Activated CD4-positive, alpha-beta T cell treated with anti-CD3 and anti-CD28 coated beads, Interleukin-10, Interleukin-2, amounts not matched to agents 100 ng/mL and 50 ng/mL, durations not matched to agents 16 hours and 8 hours (primary cell): ENCODE measurements around the gene TNFAIP1.

Experiments
- DNase-seq: peaks from one replicate; pipeline ENCODE4 v3.0.0-alpha.2; 2020

The TNFAIP1 gene

DNA sequence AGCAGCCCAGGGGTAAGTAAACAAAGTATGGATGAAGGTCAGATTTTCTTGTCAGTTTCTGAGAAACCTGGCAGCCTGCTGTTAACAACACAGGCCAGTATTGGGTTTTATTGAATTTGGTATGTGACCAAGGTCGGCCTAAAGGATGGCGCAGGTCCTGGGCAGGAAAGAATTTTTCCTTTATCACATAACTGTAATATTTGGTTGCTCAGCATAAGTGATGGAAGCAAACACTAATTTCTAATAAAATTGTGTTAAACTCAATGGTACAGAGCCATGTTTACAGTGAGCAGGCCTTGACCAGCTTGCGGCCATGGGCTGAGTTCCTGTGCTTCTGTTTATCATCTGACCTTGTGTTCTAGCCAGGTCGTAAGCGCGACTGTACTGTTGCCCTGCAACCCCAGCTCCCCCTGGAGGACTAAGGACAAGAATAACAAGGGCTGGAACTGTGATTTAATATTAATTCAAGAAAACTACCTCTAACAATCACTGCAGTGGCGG lies 11.2 kb downstream of the TNFAIP1 start:
- no peak for DNase-seq

DNA sequence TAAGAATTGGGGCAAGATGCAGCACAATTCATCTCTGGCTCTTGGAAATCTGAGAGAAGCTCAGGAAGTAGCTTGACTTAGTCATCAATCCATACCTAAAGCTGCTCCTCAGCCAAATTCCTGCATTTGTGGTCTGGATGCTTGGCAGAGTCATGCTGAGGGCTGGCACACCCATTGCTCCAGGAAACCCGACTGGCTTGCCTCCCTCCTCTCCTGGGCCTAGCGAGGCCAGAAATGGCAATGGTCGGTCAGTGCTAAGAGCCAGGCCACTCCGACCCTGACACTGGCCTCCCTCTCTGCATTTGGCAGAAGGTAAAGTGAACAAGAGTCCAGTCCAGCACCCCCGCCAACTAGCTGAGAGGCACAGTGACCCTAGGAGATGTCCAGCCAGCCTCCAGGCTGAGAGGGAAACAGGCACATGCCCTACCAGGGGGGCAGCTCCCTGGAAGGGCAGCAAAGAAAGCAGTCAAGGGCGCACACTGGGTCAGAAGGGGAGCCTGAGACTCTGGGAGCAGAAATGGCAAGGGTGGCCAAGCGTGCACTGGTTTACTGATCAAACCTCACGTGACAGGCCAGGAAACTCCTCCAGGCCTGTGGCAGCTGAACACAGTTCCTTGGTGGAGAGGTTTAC lies 11.8 kb downstream of the TNFAIP1 start:
- no peak for DNase-seq

DNA sequence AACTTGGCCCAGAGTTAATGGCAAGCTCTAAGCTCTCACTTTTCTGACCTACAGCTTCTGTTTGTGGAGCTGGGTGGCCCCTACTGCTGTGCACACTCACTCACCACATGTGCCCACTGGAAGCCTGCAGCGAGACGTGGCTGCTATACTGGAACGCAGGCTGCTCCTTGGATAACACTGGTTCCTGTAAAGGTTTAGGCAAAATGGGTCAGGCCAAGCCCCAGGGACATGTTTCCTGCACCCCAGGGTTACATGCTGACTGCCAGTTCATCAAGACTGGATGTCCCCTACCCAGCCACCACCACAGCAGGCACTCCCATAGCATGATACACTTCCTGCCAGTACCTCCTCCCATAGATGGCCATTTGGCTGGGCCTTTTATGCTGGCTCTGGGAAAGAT lies 13.4 kb downstream of the TNFAIP1 start:
- DNase-seq, result no peak

DNA sequence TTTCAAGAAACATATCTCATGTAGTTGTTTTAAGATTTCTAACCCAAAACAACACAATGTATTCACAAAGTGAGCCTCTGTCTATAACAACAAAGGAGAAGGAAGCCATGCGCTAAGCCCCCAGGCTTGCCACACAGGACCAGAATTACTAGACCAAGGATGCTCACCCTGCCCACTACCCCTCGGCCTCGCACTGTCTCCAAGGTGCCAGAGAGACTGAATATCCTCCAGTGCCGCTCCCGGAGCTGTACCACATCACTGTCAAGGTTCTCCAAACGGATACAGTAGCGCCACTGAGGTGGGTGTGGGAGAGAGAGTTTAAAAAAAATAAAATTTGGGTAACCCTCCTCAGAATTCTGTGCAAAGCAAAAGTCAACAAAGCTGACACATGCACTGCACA lies 14.7 kb downstream of the TNFAIP1 start:
- DNase-seq, result no peak

DNA sequence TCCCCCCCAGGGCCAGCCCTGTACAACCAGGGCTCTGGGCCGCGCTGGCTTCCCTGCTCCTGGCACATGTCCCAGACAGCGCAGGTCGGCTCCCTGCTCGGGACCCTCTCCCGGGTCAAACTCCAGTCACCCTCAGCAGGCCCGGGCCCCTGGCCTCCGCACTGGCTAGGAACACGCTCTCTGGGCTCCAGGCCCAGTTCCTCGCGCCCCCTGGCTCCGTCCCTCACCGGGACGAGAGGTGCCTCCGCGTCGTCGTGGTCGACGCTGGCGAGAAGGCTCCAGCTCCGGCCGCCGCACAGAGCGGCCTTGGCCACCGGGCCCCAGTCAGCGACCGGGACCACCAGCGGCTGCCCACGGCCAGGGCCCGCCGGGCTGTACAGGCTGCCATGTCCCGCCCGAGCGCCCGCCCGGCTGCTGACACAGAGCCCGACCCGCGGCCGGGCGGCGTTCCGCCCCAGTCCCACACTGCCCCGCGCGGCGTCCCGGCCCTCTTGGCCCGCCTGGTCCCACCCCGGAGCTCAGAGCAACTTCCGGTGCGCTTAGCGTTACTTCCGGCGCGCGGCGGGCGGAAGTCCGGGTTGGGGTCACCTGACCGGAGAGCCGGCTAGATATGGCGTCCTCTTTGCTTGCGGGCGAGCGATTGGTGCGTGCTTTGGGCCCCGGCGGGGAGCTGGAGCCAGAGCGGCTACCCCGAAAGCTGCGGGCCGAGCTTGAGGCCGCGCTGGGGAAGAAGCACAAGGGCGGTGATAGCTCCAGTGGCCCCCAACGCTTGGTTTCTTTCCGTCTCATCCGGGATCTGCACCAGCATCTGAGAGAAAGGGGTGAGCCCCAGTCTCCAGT lies 21.7 kb downstream of the TNFAIP1 start, which contains the start of gene POLDIP2:
POLDIP2 (minus strand) TSS at position 467 of the 840 bp plus-strand sequence; CDS start at position 388, 79 bp downstream.
- peak; percentile 98 for DNase-seq

DNA sequence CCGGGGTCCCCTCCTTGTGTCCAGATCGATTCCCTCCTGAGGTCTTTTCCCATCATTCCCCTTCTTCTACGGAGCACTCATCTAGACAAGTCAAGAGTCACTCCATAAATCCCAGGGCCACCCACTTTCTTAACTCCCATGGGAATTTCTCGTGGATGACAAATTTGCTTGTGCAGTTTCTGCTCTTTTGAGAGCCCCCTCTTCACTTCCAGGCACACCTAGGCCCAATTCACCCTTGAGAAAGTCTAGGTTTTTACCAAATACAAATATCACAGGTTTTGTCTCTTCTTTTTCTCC lies 22.3 kb downstream of the TNFAIP1 start:
- DNase-seq, result no peak

DNA sequence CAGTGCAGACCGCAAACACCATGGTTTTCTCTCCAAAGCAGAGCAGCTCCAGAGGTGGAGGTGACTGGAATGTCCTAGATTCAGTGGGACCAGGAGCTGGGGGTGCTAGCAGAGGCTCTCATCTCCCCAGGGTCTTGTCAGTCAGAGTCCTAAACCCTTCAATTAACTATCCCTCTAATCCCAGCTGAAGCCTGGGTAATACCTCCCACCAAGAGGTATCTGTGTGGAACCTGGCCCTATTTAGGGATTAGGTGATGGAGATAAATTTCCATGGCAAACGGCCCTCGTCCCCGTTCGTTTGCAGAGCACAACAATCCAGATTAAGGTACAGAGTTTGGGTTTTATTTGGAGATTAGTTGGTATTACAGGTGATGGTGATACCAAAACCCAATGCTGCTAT lies 27.6 kb downstream of the TNFAIP1 start:
- DNase-seq, result no peak

DNA sequence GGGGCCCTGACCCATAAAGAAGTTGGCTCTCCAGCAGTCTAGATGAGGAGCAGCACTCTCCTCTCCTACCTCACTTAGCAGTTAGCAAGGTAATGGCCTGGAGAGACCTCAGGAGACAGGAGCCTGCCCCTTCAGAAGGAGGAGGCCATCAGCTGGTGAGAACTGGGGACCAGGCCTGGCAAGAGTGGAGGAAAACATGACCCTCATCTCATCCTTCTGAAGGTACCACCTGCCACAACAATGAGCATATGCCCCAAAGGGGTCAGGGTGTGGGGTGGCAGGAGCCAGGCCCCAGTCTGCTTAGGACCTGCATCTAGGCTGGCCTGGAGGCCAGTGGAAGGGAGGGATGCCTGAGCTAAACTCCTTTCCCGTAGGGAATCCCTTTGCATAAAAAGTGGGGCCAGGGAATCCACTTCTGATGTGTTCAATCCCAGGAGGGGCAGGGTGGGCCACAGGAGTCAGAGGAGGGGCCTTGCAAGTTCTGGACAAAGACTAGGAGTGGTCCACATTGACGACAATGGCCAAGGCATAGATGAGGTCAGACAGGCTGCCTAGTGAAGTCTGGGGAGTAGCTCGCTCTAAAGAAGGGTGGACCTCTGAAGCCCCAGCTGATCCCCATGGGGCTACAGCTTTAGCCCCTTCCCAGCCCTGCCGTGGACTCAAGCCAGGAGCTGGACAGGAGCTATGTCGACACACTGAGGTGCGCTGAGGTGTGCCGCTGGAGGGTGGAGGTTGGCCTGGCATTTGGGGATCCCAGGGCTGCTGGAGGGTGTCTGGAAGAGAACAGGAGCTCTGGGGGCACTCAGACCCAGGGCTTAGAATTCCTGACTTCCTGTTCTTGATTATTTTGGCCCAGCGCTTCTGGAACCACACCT lies 28.5 kb downstream of the TNFAIP1 start:
- DNase-seq, result no peak

DNA sequence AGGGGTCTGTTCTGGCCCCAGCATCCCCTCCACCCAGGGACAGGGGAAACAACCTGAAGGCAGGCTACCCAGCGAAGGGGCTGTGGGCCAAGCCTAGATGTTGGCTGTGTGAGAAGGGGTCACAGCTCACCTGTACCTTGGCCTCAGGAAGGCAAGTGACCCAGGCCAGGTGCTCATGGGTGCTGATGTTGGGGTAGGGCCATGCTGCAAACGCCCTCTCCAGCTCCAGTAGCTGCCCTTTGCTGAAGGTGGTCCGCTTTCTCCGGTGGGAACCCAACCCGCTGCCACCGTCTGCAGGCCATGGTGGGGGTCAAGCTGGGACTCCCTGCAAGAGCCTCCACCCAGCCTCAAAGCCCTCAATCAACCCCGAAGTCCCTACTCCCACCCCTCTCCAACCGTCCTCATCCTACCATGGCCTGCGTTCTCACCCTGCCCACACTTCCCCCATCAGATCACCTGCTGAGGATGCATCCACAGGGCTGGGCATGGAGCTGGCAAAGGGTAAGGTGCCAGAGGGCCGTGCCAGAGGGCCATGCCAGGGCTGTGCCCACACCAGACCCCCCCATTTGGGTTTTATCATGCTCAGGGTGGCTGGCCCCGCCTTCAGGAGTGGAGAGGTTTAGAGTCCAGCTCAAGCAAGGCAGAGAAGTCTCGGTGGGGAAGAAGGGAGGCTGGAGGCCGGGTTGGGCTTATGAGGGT lies 29.3 kb downstream of the TNFAIP1 start, which contains the start of gene SEBOX:
SEBOX (minus strand) TSS at position 535 of the 699 bp plus-strand sequence; CDS start at position 487, 48 bp downstream.
- DNase-seq, result no peak

DNA sequence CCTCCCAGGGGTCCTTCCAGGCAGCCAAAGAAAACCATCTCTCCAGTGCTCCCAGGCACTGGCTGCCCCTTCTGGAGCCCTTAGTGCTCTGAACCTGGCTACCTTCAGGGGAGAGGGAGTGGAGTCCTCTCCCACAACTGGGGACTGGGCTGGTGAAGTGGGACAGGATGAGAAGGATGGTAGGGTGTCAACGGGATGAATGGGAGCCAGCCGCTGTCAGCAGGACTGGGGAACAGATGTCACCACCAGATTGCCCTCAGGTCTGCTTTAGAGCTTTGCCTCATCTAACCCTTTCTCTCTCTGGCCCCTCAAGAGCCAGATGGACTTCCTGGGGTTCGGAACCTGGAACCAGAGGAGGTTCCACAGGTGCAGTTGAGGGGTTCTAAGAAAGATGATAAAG lies 29.9 kb downstream of the TNFAIP1 start:
- no peak for DNase-seq

DNA sequence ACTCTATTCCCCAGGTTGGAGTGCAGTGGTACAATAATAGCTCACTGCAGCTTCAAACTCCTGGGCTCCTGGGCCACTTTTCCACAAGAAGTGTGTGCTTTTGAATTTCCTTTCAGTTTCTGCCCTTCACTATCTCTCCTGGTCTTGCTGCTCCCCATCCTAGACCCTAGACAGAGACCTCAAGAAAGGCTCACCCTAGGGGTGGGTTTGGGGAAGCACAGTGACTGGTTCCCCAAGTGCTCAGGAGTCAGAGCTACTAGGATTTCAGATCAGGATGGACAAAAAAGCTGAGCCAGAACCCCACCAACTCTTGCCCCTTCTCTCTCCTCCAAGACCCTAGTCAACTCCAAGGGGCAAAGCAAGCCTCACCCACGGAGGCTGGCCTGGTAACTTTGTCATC lies 31.0 kb downstream of the TNFAIP1 start:
- DNase-seq, result no peak

DNA sequence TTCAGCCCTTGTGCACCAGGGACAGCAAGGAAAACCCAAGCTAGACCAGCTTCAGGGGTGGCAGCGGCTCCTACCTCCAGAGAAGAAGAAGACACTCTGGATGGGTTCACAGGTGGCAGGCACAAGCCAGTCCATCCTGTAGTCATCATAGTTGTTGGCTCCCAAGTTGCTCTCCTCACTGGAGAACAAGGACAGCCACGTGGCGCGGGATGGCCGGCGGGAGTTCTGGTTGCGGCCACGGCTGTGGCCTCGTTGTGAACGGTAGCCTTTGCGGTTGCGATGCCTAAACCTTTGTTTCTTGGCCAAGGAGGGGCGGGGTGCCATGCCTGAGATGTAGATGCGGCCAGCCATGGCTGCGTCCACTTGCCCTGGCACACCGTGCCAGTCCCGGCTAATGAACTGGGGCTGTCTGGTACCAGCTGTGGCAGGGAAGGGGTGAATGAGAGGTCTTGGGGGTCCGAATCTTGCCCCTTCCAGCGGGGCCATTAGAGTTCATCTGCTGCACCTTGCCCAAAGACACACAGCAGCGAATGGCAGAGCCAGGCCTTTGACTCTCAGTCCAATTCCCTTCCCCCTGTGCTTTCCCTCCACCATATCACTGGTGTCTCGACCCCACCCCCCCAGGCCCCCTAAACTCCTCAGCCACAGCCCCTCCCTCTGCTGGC lies 32.2 kb downstream of the TNFAIP1 start:
- no peak for DNase-seq

DNA sequence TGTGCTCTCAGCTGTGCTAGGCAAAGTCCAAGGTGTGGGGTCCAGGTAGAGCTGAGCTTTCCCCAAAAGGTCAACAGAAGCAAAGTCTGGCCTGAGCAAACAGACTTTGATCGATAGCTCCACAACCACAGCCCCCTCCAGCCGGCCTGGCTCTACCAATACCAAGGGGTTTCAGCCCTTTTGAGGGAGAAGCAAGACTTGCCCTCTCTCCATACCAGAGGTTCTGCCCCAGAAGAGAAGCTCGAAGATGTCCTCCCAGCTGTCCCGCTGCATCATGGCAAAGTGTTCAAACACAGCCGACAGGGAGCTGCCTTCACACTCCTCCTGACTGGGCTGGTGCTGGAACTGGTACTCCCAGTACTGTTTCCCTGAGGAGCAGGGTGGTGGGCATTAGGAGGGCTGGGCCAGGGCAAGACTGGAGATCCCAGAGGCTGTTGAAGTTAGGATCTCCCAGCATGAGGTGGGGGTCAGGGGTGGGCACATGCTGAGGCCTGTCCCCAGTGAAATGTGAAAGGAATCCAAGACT lies 32.8 kb downstream of the TNFAIP1 start:
- DNase-seq, result no peak

DNA sequence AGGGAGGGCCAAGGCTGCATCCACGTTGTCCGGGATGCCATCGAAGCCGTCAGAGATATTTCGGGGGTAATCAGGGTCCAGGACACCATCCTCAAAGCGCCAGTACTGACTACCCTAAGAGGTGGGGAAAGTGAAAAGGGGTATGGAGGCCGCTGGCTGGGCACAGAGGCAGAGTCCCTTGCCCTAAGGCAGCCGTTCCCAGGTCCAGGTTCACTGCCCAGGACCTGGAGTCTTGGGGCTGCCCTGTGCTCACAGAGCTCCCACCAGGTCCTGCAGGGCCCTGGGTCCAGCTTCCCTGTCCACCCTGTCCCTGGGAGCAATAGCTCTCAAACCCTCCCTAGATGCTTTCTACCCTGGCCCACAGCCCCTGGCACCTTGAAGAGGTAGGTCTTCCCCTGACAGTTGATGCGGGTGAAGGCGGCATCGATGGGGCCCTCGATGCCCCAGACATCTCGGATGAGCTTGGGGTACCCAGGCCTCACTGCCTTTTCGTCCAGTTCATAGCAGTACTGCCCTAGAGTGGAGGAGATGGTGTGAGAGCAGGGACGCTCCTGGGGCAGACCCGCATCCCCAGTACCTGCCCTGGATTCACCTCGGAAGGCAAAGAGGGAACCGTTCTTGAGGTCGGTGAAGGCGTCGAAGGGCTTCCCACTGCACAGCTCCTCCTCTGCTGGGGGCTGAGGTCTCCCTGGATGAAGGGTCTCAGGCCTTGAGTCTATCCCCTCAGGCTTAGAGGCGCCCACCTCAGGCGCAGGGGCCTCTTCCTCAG lies 33.5 kb downstream of the TNFAIP1 start:
- no peak for DNase-seq

DNA sequence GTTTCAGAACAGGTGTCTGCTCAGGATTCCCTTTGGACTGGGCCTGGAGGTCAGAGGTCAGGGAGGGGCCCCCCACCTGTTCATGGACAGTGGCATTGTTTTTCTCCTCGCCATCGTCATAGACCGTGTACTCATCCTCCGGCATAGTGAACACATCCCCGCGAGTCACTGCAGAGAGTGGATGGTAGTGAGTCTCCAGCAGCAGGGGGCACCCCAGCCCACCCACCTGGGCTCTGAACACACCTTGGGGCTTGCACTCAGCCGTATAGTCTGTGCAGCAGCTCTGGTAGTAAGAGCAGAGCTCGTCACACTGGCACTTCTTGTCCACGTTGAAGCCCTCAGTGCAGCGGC lies 34.1 kb downstream of the TNFAIP1 start:
- no peak for DNase-seq

DNA sequence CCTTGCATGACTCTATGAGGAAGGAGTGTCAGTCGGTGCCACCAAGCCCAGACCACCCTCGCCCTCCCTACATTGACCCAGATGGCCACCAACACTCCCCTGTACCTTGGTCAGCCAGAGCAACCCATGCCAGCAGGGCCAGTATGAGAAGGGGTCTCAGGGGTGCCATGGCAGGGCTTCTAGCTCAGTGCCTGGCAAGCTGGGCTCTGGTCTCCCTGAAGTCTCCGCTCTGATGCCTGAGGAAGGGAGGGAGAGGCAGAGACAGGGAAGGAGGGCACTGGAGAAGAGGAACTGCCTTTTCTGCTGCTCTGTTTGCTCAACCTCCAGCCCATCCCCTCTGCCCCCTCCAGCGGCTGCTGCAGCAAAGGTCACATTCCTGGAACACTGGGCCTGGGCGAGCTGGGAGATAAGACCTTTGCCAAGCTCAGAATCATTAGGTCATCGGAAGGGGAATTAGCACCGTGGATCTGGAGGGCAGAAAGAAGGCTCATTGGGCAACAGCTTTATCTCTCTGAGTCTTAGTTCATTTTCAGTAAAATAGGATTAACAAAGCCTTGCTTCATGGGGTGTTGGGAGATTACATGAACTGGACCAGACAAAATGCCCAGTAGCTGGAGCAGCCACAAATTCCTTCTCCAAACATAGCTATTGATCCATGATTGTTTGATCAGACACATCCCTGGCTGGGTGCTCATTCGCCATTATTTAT lies 34.6 kb downstream of the TNFAIP1 start, which contains the start of gene VTN:
VTN (minus strand) TSS at position 273 of the 709 bp plus-strand sequence; CDS start at position 169, 104 bp downstream.
- DNase-seq, result no peak

DNA sequence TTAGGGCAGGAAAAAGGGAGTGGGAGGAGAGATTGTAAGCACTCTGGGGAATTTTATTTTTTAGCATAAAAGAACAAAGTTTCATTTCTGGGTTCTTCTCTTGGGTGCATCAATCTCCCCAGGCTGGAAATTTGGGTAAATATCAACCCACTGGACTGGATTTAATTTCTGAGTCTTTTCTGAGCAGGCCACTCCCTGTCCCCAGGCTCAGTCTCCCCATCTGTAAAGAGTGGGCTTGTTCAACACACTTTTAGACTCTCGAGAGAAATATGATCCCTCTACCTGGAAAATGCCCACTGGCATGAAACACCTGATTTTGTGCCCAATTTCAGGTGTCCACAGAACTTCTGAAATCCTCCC lies 35.2 kb downstream of the TNFAIP1 start:
- DNase-seq, result no peak

DNA sequence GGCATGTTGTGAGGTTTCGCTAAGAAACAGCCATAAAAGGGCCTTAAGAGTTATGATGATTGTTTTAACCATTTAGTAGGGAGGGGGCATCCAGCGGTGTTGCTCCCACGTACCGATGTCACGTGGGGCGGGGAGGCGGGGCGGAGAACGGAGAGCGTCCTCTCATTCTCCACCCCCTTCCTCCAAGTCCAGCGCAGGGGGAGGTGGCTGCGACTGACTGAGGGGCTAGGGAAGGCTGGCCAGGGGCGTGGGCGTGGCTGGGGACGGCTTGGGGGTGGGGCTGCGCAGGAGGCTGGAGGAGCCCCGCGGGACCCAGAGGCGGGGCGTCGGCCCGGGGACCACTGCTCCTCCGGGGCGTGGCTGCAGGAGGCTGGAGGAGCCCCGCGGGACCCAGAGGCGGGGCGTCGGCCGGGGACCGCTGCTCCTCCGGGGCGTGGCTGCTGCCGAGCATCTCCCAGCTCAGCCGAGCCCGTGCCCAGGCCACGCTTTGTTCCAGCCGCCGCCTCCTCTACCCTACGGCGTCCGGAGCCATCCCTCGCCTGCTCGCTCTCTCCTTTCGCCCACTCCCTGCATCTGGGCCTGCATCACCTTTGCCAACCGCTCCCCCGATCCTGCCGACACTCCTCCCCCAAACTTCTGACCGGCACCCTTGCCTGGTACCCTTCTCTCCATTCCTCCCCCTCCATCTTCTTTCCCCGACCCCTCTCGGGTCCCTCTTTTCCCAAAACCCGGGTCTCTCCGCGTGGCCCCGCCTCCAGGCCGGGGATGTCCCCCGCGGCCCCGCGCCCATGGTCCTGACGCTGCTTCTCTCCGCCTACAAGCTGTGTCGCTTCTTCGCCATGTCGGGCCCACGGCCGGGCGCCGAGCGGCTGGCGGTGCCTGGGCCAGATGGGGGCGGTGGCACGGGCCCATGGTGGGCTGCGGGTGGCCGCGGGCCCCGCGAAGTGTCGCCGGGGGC lies 36.0 kb downstream of the TNFAIP1 start, which contains the start of gene SARM1:
SARM1 (plus strand) TSS at position 450 of the 958 bp plus-strand sequence; CDS start at position 789, 339 bp downstream.
- DNase-seq, result peak; percentile 96
